Gastrocnemius medialis (tissue), 4 donors: ENCODE measurements around the gene PRPH. TPM values are rescaled to one million over a fixed set of nuclear protein-coding genes. Genes with fewer than 3 reads are reported as not detected.
A peak's percentile ranks its signal among the peaks of the same experiment; 100 is the strongest.
"Not testable (repeated sequence)": the region's sequence is repeated elsewhere in the genome, so short reads cannot be mapped to it uniquely, and the experiment has no call there.

ENCODE experiments used
- ATAC-seq, 2 donors: fragments of 150-250 bp; one replicate each; pipeline ENCODE4 v1.9.1; 2016
- DNase-seq, 2 donors: peaks; one replicate each; pipeline ENCODE4 v3.0.0-alpha.2; 2019
- H3K27ac ChIP-seq, 4 donors: fragments of 200-600 bp; sonication (generic); 1 replicate in 1 of 4; 2 replicates in 3 of 4; pipeline ENCODE4 v1.5.1; 2016 to 2018; ENCODE audit warnings: mild to moderate bottlenecking in 2 of 4, moderate library complexity in 1 of 4
- H3K27me3 ChIP-seq, 3 donors: fragments of 200-600 bp; sonication (generic) in 2 of 3; 1 replicate in 1 of 3; 2 replicates in 2 of 3; pipeline versions ENCODE4 v1.5.1 to v1.6.0; 2016 to 2019; ENCODE audit warnings: mild to moderate bottlenecking in 1 of 3, moderate library complexity in 1 of 3
- H3K36me3 ChIP-seq, 2 donors: fragments of 200-600 bp; sonication (generic) in 1 of 2; one replicate each; pipeline ENCODE4 v1.5.1; 2017 to 2018
- H3K4me1 ChIP-seq, 2 donors: fragments of 200-600 bp; sonication (generic) in 1 of 2; one replicate each; pipeline ENCODE4 v1.5.1; 2016 to 2017; ENCODE audit warnings: mild to moderate bottlenecking in 2 of 2
- H3K4me3 ChIP-seq, 4 donors: fragments of 200-600 bp; sonication (generic) in 3 of 4; 1 replicate in 1 of 4; 2 replicates in 3 of 4; pipeline ENCODE4 v1.5.1; 2016 to 2019; ENCODE audit warnings: mild to moderate bottlenecking in 2 of 4
- H3K9me3 ChIP-seq, 3 donors: fragments of 200-600 bp; sonication (generic) in 2 of 3; 1 replicate in 1 of 3; 2 replicates in 2 of 3; pipeline ENCODE4 v1.5.1; 2016 to 2019
- POLR2A ChIP-seq, 2 donors: fragments of 450-650 bp; IDR thresholded peaks; one replicate each; pipeline ENCODE4 v1.6.1; 2017; ENCODE audit warnings: antibody characterized with exemption in 2 of 2, mild to moderate bottlenecking in 2 of 2, moderate library complexity in 2 of 2
- in situ Hi-C, 4 donors: fragments of 200-750 bp; cut with MboI; loops; one replicate each; pipeline versions ENCODE4 v1.15.0 to v1.8.0; 2017; ENCODE audit warnings: low sequenced_read_pairs in 4 of 4
- intact Hi-C: fragments of 100-400 bp; cut with DNase I; formaldehyde crosslinking; loops from one replicate; pipeline ENCODE4 v1.15.1; 2023; ENCODE audit warnings: low total_unique reads
- total RNA-seq, 4 donors: library from RNA; depleted of rRNA; stranded (reverse); fragments of >200 nt; gene quantifications; one replicate each; pipeline versions ENCODE4 v1.1.0 to v1.2.3, GENCODE V29; 2016
- TF ChIP-seq, protein P1 (sequence below), 5 experiments: fragments of 450-650 bp in 3 of 5; fragments of 200-600 bp in 2 of 5; sonication (generic) in 2 of 5; IDR thresholded peaks in 4 of 5; conservative IDR thresholded peaks in 1 of 5; 1 replicate in 4 of 5; 2 replicates in 1 of 5; pipeline ENCODE4 v1.5.1; 2016 to 2019; ENCODE audit warnings: antibody characterized with exemption in 5 of 5, mild to moderate bottlenecking in 3 of 5, moderate library complexity in 3 of 5

Gene PRPH
- total RNA-seq, 4 donors from 2014 or later: not detected

GRCh38 chr12:49263400-49263763 lies 31.6 kb upstream of the PRPH start:
- Histone ChIP-seq H3K4me3 (no peak overlapping the region), H3K4me1 (no peaks in the 10 kb centered on the region), H3K9me3 (no peaks in the 10 kb centered on the region), H3K36me3 (no peaks in the 10 kb centered on the region), H3K27ac (no peak overlapping the region), H3K27me3 (peaks cover 0 to 13% (median 0%) of the 10 kb centered on the region in 3 donors)
- DNase-seq (no peak), ATAC-seq (no peak)
- TF ChIP-seq POLR2A (IDR thresholded peaks at IDR 0.05): no peak
- TF ChIP-seq, protein P1, sequence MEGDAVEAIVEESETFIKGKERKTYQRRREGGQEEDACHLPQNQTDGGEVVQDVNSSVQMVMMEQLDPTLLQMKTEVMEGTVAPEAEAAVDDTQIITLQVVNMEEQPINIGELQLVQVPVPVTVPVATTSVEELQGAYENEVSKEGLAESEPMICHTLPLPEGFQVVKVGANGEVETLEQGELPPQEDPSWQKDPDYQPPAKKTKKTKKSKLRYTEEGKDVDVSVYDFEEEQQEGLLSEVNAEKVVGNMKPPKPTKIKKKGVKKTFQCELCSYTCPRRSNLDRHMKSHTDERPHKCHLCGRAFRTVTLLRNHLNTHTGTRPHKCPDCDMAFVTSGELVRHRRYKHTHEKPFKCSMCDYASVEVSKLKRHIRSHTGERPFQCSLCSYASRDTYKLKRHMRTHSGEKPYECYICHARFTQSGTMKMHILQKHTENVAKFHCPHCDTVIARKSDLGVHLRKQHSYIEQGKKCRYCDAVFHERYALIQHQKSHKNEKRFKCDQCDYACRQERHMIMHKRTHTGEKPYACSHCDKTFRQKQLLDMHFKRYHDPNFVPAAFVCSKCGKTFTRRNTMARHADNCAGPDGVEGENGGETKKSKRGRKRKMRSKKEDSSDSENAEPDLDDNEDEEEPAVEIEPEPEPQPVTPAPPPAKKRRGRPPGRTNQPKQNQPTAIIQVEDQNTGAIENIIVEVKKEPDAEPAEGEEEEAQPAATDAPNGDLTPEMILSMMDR (IDR thresholded peaks at IDR 0.05 in 4 of 5, conservative IDR thresholded peaks at IDR 0.05 in 1 of 5): no peak
- in situ Hi-C loops: no loop called here
- intact Hi-C loops: no loop called here

DNA sequence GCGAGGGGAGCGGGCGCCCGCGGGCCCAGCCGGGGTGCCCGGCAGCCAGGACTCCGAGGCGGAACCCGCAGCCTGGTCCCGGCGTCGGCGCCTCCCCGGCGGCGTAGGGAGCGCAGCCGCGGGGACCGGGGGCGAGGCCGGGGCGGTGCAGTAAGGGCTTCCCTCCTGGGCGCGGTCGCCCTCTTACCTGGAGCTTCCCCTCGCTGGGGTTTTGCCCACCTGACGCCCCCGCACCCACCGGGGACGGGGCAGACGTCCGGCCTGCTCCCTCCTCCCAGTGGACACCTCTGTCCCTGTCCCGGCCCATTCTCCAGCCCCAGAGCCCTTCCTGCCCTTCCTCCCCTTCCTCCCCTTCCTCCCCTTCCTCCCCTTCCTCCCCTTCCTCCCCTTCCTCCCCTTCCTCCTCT lies 30.5 kb upstream of the PRPH start:
- Histone ChIP-seq H3K27ac (peak overlapping the region; percentile 49 to 98 (median 92)), H3K36me3 (peaks cover 0 to under 1% of the 10 kb centered on the region in 2 donors), H3K4me1 (no peaks in the 10 kb centered on the region), H3K27me3 (peaks cover 0 to 13% (median 0%) of the 10 kb centered on the region in 3 donors), H3K4me3 (peak overlapping the region; percentile 68 to 96 (median 85)), H3K9me3 (no peaks in the 10 kb centered on the region)
- TF ChIP-seq, protein P1 (IDR thresholded peaks at IDR 0.05 in 4 of 5, conservative IDR thresholded peaks at IDR 0.05 in 1 of 5): peak in 1 of 5 experiments; percentile 8
- no peak for TF ChIP-seq POLR2A (IDR thresholded peaks at IDR 0.05)
- ATAC-seq: peak; percentile 32 to 55
- intact Hi-C loops: no loop called here
- DNase-seq: no peak
- in situ Hi-C loops: no loop called here

GRCh38 chr12:49264873-49265792 lies 29.8 kb upstream of the PRPH start, which contains the start of gene TUBA1C:
Gene TUBA1C, plus strand, starts transcription at chr12:49265082. Its CDS starts 100 bp downstream, at chr12:49265182.
- Histone ChIP-seq H3K4me3 (peak within 1 kb of the TSS; percentile 68 to 96 (median 85)), H3K27ac (peak within 1 kb of the TSS; percentile 86 to 98 (median 92)), H3K9me3 (no peaks in the 10 kb centered on the region), H3K4me1 (no peaks in the 10 kb centered on the region), H3K27me3 (peaks cover 0 to 13% (median 0%) of the 10 kb centered on the region in 3 donors), H3K36me3 (peaks cover 0 to 7% of the 10 kb centered on the region in 2 donors)
- intact Hi-C loops: no loop called here
- DNase-seq (peak; percentile 76 to 83), ATAC-seq (peak; percentile 86)
- in situ Hi-C loops: no loop called here
- TF ChIP-seq, protein P1 (IDR thresholded peaks at IDR 0.05 in 4 of 5, conservative IDR thresholded peaks at IDR 0.05 in 1 of 5): no peak
- peak; percentile 66 to 88 for TF ChIP-seq POLR2A (IDR thresholded peaks at IDR 0.05)

DNA sequence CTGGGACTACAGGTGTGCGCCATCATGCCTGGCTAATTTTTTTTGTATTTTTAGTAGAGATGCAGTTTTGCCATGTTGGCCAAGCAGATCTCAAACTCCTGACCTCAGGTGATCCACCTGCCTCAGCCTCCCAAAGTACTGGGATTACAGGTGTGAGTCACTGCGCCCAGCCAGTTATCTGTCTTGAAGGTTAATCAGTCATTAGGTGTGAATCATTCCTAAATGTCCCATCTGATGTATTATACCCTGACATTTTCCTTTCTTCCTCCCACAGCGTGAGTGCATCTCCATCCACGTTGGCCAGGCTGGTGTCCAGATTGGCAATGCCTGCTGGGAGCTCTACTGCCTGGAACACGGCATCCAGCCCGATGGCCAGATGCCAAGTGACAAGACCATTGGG lies 25.8 kb upstream of the PRPH start:
- ATAC-seq, DNase-seq, in situ Hi-C loops, intact Hi-C loops, H3K27ac ChIP-seq, H3K4me1 ChIP-seq, H3K9me3 ChIP-seq, H3K4me3 ChIP-seq, H3K27me3 ChIP-seq: not testable (repeated sequence)
- H3K36me3 ChIP-seq: peaks cover 0 to 17% of the 10 kb centered on the region in 2 donors
